RPMI7951 (cell line): ENCODE data around the gene STK36. TPM values are rescaled to one million over a fixed set of nuclear protein-coding genes. Genes with fewer than 3 reads are reported as not detected.
A peak's percentile ranks its signal among the peaks of the same experiment; 100 is the strongest.

Source experiments
- DNase-seq: peaks from one replicate; pipeline ENCODE4 v3.0.0-alpha.2; 2012; ENCODE audit warnings: low read depth
- total RNA-seq: library from RNA; depleted of rRNA; stranded (reverse); fragments of >200 nt; shearing (Covaris generic); gene quantifications from 2 replicates; pipeline ENCODE4 v1.2.3, GENCODE V29; 2014; rRNA removed

STK36 gene
- 15.6 and 20.7 TPM in 2 replicates for total RNA-seq

GRCh38 chr2:218671654-218672566, at the start of gene STK36, which contains the start of gene RNF25:
STK36 (plus strand) TSS chr2:218672086; CDS start chr2:218672830, 744 bp downstream.
RNF25 (minus strand) TSS chr2:218672002; CDS start chr2:218671970, 32 bp downstream.
- peak; percentile 92 for DNase-seq

- DNase-seq, result no peak
Observed at GRCh38 chr2:218622606-218623365, 49.1 kb upstream of the STK36 start.

- DNase-seq, result no peak
Observed at GRCh38 chr2:218623366-218623705, 48.5 kb upstream of the STK36 start.

GRCh38 chr2:218626369-218626768, 45.5 kb upstream of the STK36 start:
- DNase-seq, result no peak

- no peak for DNase-seq
Observed at GRCh38 chr2:218627939-218628338, 43.9 kb upstream of the STK36 start.

- DNase-seq, result no peak
Observed at GRCh38 chr2:218631837-218632236, 40.0 kb upstream of the STK36 start.

- no peak for DNase-seq
Observed at GRCh38 chr2:218635719-218636118, 36.2 kb upstream of the STK36 start.

GRCh38 chr2:218638372-218638771, 33.5 kb upstream of the STK36 start:
- no peak for DNase-seq

- DNase-seq, result no peak
Observed at GRCh38 chr2:218642121-218642656, 29.7 kb upstream of the STK36 start.

- DNase-seq, result no peak
Observed at GRCh38 chr2:218642786-218643185, 29.1 kb upstream of the STK36 start.

GRCh38 chr2:218643751-218644310, 28.1 kb upstream of the STK36 start:
- DNase-seq, result no peak

- DNase-seq, result no peak
Observed at GRCh38 chr2:218644721-218645120, 27.2 kb upstream of the STK36 start.

- DNase-seq, result no peak
Observed at GRCh38 chr2:218645126-218645525, 26.8 kb upstream of the STK36 start.

- DNase-seq, result peak; percentile 65
Observed at GRCh38 chr2:218648088-218648786, 23.6 kb upstream of the STK36 start.

- DNase-seq, result no peak
Observed at GRCh38 chr2:218648787-218649100, 23.1 kb upstream of the STK36 start.

GRCh38 chr2:218655751-218656150, 16.1 kb upstream of the STK36 start:
- no peak for DNase-seq

- peak; percentile 51 for DNase-seq
Observed at GRCh38 chr2:218658671-218659257, 13.1 kb upstream of the STK36 start.

- DNase-seq, result peak; percentile 92
Observed at GRCh38 chr2:218659258-218659987, 12.5 kb upstream of the STK36 start, which contains the start of the genes BCS1L and ZNF142. BCS1L (plus strand) TSS chr2:218659683; CDS start chr2:218660988, 1,305 bp downstream. ZNF142 (minus strand) TSS chr2:218659623; CDS start chr2:218656429, 3,194 bp downstream.

GRCh38 chr2:218659988-218660358, 11.9 kb upstream of the STK36 start:
- no peak for DNase-seq

- DNase-seq, result no peak
Observed at GRCh38 chr2:218662377-218662776, 9.5 kb upstream of the STK36 start.
